NCI-H2081 (cell line): ENCODE data around the gene TMEM235.

Experiments used
- DNase-seq, 2 experiments: peaks; one replicate each; lab custom pipeline; 2025; lab: John Stamatoyannopoulos, UW

Gene TMEM235

DNA sequence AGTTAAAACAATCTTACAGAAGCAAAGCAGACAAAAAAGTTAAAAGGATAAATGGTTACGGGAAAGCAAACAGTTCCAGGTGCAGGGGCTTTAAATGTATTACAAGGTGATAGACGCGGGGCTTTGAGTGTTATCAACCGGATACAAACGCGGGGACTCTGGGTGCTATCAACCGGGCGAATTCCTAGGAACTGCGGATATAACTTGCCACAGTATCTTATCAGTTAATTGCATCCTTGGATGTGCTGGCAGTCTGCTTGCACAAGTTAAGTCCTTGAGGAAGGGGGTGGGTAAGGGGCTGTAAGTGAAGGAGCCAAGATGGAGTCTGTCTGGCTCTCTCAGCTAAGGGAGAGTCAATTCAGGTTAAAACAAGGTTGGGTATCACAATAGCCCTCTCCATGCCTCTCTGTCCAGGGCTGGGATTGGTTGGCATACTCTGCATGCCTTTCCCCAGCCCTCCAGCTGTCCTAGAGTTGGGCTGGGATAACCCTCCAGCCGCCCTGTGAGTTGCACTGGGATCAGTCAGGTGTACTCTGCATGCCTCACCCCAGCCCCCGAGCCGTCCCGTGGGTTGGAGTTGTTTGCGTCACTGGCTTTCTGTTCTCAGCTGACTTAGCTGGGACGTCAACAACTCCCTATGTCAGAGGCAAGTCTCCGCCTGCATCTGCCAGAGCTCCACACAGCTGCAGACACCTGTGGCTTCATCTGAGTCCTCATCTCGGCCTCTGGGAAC, 40.9 kb downstream of the TMEM235 start:
- no peak for DNase-seq

- no peak for DNase-seq
These were observed 41.5 kb downstream of the TMEM235 start for GRCh38 chr17:78272914-78273258.

GRCh38 chr17:78273813-78274212, 42.4 kb downstream of the TMEM235 start:
- no peak for DNase-seq

DNA sequence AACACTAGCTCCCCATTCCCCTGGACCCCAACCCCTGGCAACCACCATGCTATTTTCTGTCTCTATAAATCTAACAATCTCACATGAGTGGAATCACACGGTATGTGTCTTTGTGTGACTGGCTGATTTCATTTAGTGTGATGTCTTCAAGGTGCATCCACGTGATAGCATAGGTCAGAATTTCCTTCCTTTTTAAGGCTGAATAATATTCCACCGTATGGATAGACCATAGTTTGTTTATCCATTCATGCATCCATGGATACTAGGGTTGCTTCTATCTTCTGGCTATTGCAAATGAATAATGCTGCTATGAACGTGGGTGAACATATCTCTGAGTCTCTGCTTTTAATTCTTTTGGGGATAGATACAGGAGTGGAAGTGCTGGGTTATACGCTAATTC, 43.9 kb downstream of the TMEM235 start:
- no peak for DNase-seq

DNA sequence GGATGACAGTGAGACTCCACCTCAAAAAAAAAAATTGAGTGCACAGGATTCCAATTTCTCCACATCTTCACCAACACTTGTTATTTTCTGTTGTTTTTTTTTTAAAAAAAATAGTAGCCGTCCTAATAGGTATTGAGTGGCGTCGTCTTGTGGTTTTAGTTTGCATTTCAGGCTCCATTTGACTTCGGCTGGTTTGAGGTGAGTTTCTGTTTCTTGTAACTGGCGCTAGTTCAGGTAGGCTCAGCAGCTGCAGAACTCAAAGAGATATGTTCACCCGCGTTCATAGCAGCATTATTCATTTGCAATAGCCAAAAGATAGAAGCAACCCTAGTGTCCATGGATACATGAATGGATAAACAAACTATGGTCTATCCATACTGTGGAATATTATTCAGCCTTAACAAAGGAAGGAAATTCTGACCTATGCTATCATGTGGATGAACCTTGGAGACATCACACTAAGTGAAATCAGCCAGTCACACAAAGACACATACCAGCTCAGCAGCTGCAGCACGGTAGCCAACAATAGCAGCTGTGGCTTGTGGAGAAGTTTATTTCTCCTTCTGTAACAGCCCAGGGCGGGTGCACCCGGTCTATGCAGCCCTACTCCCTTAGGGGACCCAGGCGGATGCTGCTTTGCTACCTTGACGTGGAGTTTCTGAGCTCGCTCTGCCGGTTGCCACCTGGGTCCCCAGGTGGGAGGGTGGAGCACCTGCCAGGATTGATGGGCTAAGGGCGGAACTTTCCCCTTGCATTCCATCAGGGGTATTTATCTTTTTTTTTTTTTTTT, 44.9 kb downstream of the TMEM235 start:
- DNase-seq: no peak

DNA sequence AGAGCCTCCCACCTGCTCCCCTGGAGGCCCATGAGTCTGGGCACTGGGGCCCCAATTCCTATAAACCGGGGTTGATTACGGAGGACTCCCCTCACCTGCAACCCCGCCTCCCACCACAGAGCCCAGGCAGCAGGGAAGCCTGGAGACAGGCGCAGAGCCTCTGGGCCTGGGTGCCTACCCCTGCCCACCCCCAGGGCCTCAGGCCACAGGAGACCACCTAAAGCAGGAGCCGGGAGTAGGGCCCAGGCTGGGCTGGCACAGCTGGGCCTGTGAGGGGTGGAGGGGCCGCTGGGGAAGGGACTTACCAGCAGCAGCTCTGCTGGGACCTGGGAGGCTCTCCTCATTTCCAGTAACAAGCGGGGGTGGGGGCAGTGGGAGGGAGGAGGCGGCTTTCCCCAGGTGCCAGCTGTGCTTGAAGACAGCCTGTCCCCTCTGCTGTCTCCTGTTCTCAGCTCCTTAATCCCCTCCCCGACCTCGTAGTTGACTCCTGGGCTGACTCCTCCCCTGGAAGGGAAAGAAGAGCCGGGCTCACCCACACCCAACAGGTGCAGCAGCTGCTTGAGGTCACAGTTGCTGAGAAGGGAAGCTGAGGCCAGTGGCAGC, 46.8 kb downstream of the TMEM235 start:
- DNase-seq: no peak

DNA sequence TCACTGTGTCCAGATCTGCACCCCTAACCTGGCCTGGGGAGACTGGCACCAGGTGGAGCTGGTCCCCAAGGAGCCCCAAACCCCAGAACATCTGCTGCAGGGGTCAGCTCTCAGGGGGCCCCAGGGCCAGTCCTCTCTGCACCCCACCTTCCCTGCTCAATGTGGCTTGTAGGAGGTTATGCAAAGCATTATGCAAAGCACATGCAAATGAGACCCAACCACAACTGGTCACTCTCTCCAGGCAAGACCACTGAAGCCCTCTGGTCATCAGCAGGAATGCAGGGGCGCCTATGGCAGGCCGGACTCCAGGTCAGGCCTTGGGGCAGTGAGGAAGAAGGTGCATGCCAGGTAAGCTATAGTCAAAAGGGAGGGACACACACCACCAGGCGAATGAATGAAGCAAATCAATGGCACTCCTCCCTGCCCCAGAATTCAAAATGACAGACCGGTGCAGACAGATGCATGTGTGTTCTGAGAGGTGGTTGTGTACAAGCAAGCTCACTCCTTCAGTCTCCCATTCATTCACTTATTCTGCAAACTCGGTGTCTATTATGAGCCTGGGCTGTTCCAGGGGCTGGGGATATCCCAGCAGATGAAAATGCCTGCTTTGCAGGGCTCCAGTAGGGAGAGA, 48.0 kb downstream of the TMEM235 start:
- DNase-seq: no peak

DNA sequence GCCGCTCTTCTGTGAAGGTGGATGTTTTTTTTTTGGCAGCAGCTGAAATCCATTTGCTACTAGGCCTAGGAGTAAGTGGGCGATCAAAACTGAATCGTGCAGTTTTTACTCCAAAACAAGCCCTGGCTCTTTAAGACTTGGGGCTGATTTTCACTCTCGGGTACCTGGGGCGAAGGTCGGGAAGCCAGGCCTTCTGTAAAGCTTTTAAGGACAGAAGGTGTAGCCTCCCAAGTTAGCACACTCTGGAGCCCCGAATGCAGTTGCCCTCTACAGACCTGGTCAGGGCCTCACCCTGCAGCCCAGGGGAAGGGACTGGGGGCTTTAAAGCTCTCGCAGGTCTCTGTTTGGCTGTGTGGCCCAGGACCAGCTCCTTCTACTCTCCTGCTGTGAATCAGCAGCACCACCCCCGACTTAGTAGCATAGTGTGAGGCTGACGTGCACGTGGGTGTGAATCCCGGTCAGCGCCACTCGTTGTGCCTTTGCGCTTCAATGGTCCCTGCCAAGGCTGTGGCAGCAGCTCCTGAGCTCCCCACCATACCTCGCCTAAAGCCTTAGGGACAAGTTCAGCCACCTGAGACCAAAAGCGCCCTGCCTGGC, 49.9 kb downstream of the TMEM235 start:
- no peak for DNase-seq

DNA sequence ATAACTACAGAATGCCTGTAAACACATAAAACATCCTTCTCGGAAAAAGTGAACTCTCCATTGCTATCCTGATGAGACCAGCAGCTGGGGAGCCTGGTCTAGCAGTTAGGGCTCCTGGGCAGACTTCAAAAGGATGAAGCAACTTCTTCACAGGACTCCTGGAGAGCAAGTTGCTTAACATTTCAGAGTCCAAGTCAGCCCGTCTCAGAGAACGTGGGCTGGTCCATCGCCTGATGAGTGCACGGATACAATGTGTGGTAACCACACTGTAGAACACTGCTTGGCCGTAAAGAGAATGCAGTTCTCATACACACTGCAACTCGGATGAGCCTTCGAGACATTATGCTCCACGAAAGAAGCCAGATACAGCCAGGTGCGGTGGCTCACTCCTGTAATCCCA, 52.7 kb downstream of the TMEM235 start:
- DNase-seq: no peak

DNA sequence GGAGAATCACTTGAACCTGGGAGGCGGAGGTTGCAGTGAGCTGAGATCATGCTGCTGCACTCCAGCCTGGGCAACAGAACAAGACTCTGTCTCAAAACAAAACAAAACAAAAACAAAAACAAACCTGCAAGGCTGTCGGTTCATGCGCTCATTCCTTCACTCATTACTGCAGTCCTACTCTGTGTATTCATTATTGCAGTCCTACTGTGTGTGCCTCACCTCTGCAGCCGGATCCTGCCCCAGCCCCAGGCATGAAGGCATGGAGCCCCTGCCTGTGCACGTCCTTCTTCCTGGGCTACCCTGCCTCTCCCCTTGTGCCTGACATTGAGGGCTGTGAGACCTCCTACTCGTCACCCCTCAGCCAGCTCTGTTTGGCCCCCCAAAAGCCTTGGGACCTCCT, 57.6 kb downstream of the TMEM235 start:
- no peak for DNase-seq

- peak; percentile 78 to 81 for DNase-seq
These were observed 58.5 kb downstream of the TMEM235 start for GRCh38 chr17:78289802-78290363.
